Left renal cortex interstitium (tissue), 4 donors: ENCODE measurements around the gene HPCA. TPM values are rescaled to one million over a fixed set of nuclear protein-coding genes. Genes with fewer than 3 reads are reported as not detected.

ENCODE experiments used
- DNase-seq, 4 donors: peaks; one replicate each; pipeline ENCODE4 v3.0.0-alpha.2; 2013; ENCODE audit warnings: low read depth in 4 of 4, low spot score in 2 of 4, missing footprints in 1 of 4
- polyA plus RNA-seq, 4 donors: library from polyadenylated mRNA; unstranded; fragments of 120-200 nt; gene quantifications; one replicate each; pipeline ENCODE4 v1.2.1, GENCODE V29; 2013; ENCODE audit not compliant: insufficient read length in 4 of 4

The HPCA gene
- polyA plus RNA-seq, 4 donors, result 0.48 to 0.95 (median 0.58) TPM

DNA sequence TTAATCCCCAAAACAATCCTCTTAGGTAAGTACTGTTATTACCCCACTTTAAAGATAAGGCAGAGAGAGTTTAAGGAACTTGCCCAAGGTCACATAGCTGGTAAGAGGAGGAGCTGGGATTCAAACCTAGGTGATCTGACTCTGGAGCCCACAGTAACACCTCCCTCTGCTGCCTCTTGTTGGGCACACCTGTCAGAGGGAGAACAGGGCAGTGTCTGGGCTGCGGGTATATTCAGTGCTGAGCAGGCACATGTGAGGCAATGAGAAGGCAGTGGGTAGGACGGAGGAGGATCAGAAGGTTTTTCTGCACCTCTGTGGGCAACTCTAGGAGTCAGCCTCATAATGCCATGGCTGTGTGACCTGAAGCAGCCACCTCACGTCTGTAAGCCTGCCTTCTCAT, 1.8 kb downstream of the HPCA start:
- DNase-seq, result no peak

DNA sequence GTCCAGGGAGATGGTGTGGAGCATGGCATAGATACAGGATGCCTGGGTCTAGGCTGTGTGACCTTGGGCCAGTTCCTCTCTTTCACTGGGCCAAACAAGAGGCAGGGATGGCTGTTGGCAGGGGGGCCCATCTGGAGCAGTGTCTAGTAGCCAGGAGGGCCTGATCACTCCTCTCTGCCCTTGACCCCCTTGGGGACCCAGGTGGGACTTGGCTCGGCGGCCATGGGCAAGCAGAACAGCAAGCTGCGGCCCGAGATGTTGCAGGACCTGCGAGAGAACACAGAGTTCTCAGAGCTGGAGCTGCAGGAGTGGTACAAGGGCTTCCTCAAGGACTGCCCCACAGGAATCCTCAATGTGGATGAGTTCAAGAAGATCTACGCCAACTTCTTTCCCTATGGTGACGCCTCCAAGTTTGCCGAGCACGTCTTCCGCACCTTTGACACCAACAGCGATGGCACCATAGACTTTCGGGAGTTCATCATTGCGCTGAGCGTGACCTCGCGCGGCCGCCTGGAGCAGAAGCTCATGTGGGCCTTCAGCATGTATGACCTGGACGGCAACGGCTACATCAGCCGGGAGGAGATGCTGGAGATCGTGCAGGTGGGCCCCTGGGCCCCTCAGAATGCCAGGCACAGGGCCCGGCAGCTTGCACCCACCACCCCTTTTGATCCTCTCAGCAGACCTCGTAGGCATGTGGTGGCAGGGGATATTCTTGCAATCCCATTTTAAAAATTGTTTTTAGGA, 2.6 kb downstream of the HPCA start:
- DNase-seq, result no peak

DNA sequence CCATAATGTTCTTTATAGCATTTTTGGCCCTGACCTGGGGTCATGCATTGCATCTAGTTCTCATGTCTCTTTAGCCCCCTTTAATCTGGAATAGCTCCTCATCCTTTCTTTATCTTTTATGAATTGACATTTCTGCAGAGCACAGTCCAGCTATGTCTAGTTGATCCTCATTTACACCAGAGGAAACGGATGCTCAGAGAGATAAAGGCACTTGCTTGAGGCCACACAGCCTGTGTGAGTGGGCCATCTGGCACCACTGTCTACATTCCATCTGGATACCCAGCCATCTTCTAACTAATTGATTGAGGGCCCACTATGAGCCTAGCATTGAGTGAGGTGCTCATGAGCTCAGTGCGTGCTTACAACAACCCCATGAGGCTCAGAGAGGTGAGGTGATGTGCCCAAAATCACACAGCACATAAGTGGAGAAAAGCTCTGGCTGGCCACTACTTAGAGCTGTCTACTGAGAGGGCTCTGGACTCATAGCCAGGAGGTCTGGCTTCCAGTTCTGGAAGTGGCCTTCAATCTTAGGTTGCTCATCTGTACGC, 3.5 kb downstream of the HPCA start:
- DNase-seq, result no peak

DNA sequence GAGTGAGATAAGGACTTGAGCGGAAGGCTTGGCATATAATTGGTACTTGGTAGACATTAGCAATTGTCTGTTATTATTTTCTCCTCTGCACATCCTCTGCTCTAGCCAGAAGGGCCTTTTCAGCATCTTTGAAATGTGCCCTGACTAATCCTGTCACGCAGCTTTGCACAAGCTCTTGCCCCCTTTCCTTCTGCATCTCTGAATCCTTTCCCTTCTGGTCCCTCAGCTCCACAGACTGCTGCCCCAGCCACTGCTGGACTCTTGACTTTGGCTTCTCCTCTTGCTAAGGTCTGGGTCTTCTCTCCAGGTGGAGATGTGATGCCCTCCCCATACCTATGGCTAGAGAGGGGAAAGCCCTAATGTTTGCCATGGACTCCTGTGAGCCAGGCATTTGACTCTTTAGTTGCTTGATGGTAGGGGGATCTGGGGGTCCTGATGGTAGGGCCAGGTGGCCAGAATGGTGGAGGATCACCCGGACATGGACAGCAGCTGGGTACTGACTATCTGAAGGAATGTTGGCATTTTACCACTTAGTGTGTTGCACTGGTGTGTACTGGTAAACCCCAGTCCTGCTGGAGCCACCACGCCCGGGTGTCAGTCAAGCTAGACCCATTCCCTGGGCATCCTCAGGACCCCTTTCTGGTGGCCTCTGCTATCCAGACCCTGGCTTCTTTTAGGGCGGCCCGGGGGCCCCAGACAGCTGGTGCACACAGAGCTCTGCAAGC, 4.4 kb downstream of the HPCA start:
- no peak for DNase-seq

DNA sequence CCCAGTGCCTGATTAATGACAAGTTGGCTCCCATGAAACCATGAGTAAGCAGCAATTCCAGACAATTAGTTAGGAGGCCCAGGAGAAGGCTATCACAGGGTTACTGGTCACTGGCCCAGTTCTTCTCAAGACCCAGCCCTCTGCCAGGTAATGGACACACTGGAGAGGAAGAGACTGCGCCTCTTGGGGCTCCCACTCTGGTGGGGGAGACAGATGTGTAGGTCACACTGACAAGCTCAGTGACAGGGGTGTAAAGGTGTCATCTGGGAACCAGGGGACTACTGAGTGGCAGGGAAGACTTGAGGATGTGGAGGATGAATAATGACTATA, 4.9 kb downstream of the HPCA start:
- no peak for DNase-seq

DNA sequence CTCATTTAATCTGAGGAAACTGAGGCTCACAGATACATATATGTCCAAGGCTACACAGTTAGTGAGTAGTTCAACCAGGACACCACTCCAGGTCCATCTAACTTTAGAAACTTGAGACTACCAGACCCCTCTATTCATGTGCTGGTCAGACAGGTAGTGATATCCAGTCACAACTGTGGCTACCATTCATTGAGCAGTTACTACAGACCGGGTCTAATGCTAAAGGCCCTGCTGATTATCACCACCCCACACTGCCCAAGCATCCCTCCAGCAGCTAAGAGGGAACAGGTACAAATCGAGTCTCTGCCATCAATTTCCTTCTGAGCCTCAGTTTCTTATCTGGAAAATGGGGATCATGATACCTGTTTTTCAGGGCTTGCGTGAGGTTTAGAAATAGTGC, 5.3 kb downstream of the HPCA start:
- DNase-seq, result no peak

DNA sequence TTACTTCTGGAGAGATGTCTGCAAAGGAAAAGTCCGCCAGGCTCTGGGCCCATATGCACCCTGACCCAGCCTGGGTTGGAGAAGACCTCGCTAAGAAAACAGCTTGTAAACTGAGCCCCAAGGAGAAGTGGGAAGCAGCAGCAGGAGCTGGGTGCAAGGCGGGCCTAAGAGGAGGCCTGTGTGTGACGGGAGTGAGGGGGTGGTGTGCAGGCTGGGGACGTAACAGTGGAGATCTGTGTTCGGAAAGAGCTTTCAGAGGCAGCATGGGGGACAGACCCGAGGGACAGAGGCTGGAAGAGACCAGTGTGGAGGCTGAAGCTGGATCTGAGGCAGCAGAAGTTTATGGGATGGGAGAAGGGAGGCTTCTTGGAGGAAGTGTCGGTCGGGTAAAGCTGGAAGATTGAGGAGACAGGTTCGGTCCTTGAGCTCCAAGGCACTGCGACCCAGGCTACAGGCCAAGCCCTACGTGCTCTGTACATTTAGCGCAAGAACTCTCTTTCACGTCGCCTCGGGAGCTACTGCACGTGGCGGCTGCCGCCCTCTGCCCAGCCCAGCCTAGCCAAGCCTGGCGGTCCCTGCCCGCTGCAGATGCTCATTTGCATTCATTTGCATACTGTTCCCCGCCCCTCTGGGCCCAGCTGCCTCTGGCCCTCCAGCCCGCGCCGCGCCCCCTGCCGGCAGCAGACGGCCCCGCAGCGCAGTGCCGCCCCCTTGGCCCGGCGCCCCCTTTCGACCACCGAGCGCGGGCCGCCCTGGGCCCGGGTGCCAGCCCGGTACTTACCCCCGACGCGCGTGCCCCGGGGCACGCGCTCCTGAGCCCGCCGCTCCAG, 6.3 kb downstream of the HPCA start:
- DNase-seq, result no peak

DNA sequence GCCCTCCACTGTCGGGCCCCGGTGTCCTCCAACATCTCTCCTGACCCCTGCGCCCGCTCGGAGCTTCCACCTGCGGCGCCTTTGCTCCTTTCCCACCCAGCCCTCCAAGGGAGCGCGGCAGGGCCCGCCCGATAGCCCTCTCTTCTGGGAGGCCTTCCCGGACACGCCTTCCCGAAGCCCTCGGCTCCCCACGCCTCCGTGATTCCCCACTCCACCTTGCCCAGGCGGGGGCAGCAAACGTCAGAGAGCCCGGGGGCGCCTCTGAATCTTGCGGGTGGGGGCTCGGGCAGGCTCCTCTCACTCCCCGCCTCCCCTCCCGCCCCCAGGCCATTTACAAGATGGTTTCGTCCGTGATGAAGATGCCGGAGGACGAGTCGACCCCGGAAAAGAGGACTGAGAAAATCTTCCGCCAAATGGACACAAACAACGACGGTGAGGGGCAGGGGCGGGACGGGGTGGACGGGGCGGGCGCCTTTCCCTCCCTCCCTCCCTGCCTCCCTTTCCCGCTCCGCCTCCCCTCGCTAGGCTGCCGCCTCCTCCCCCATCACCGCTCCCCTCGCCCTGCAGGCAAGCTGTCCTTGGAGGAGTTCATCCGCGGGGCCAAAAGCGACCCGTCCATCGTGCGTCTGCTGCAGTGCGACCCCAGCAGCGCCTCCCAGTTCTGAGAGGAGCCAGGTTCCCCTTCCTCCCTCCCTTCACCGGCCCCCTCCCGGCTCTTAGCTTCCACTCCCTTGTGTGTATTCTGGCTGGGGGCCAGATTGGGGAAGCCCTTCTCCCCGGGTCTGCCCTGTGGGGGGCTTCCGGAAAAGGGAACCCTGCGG, 7.1 kb downstream of the HPCA start:
- DNase-seq, result no peak

DNA sequence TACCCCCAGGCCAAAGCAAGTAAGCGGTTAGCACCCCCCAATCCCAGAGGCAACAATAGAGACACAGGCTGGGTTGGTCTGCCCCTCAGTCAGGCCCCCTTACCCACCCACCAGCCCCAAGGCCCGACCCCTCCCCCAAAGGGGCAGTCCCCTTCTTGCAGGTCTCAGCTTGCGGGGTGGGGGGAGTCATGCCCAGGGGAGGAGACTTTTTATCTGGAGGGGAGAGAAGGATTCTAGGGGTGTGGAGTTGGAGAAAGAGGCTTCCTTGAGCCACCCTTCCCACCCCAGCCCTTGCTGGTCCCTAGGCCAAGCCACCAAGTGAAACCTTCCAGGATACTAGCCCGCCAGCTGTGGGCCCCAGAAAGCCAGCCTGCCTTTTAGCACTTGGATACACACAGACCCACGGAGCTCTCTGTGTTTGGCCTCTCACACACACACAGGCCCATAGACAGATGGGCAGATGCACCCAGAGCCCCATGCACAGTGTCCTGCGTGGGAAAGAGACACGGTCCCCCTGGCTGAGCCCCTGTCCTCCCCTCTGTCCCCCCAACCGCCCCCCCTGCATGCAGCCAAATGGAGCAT, 7.8 kb downstream of the HPCA start:
- DNase-seq, result no peak

DNA sequence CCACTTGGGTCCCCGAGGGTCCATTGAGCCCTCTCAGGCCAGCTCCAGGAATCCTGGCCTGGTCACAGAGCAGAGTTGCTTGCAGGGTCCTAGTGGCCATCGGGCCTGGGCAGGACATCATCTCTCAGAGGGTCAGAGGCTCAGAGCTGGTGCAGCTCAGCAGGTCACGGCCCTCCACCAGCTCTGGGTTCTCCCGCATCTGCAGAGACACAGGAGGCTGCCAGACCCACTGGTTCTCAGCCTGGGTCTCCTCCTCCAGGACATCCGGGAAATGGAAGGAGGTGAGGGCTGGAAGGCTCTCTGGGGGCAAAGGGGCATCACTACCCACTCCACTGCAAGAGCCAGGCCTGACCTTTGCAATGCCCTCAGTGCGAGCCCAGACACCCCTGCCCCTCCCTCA, 8.4 kb downstream of the HPCA start:
- no peak for DNase-seq

DNA sequence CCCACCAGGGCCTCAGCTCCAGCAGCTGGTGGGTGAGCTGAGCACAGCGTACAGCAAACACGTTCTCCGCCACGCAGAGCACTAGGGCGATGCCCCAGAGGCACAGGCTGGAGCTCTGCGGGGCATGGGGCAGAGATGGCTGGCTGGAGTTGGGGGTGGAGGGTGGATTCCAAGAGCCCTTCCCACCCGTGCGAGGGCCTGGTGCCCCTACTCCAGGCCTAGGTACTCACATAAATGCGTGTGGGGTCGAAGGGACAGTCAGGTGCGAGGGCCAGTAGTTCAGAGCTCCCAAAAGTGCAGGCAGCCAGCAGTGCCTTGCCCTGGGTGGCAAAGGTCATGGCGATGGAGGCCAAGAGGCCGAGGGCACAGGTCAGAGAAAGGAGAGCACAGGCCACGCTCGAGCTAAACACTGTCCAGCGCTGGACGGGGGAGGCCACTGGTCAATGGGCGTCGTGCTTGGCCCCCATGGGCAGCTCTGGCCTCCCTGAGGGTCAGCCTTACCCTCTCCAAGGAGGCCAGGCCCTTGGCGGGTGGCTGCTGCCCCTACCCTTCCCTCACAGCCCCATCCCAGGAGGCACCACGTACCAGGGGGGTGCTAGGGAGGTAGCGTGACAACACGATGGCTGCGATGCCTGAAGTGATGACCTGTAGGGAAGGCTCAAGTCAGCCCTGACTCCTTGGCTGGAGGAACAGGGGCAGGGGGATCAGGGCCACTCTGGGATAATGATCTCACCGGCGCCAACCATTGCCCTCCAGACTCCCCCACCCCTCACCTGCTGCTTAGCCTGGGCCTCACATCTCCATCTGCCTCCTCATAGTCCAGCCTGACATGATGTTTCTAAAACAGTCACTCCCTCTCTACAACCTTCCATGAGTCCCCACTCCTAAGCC, 9.3 kb downstream of the HPCA start:
- DNase-seq, result no peak

DNA sequence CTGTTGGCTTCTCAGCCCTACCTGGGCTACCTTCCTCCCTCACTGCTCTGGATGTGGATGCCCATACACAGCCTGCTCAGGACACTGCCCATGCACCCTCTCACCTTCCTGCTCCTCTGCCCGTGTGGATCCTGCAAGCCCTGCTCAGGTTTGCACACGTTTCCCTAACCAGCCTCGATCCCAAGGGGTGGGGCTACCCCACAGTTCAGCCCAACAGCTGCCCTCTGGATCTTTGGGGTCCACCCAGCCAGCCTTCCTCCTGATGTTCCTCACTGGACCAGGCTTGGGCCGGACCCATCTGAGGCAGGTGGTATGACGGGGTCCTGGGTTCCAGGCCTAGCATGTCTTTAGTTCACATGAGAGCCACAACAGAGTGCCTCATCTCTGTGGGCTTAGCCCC, 10.2 kb downstream of the HPCA start:
- DNase-seq, result no peak

DNA sequence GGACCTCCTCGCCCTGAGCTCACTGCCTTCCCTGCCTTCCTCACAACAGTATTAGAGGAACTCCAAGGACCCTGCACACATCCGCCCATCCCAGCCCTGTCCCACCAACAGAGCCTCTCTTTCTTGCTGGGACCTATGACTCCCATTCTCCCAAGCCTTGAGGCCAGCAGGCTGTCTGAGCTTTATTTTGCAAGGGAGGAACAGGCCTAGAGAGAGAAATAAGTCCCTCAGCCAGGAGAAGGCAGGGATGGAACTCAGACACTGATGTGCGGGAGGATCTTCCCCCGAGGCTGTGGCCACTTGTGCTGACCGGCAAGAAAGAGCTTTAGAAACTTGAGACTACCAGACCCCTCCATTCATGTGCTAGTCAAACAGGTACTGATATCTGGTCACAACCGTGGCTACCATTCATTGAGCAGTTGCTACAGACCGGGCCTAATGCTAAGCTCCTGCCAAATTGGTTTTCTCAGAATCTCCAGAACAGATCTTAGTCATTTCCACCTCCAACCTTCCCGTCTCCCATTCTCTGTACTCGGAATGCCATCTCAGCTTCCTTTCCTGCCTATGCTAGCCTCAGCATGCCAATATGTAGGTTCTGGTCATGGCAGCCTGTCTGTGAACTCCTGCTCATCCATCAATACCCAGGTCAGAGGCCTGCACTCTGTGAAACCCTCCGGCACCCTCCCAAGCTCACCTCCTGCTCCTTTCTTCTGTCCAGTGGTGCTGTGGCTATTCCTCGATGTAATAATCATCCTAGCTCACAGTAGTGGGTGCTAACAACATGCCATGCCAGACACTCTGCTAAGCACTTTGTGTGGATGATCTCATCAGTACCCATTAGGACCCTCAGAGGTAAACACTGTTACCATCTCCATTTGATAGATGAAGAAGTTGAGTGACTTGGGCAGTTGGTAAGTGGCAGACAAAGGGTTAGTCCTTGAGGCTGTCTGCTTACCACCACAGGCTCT, 11.1 kb downstream of the HPCA start:
- DNase-seq, result no peak

DNA sequence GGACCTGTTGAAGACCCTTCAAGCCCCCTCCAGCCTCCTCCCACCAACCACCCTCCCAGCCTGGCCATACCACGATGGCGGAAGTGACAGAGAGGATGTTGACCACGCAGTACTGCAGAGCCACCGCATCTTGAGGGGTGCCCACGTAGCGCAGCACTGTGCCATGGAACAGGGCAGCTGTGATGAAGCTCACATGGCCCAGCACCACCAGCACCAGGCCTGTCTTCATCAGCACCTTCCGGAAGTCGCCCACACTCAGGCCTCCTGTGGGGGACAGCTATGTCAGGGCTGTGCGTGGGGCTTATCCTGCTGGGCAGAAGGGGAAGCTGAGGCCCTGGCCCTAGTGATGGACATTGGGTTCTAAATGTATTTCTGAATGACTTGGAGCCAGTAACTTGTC, 11.8 kb downstream of the HPCA start:
- no peak for DNase-seq

DNA sequence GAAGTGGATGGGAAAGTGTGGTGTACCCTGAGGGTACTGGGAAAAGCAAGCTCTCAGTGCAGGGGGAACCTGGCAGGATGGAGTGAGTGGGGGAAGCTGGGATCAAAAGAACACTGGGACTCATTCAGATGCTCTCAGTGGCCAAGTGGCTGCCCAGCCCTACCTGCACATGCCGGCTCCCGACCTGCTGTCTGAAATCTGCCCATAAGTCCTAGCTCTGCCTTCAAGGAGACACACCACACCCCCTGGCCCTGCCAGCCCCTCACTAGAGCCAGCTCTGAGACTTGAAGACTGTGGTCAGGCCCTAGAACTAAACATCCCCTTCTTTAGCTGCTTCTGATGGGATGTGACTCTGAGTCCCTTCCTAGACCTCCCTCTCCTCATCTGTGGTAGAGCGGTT, 12.7 kb downstream of the HPCA start:
- no peak for DNase-seq

DNA sequence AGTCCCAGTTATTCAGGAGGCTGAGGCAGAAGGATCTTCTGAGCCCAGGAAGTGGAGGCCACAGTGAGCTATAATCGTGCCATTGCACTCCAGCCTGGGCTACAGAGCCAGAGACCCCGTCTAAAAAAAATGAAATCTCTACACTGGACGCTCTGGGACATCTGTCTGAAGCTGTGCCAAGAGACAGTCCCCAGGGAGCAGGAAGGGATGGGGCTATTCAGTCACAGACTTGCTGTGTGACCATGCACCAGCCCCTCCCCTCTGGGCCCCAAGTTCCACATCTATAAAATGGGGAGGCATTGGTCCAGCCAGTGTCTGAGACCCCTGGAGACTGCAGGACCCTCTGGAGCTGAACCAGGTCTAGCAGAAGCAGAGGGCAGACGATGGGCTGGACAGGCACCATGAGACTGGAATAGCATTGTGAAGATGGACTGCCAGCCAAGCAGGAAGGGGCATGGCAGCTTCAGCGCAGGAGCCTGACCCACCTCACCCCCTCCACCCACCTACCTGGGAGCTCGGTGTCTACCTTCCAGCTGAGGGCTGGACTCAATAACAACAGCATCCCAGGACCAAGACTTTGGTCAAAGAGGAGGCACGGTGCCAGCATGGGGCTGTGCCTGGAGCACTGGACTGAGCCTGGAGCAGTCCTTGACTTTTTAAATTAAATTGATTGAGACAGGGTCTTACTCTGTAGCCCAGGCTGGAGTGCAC, 13.4 kb downstream of the HPCA start:
- DNase-seq, result no peak

DNA sequence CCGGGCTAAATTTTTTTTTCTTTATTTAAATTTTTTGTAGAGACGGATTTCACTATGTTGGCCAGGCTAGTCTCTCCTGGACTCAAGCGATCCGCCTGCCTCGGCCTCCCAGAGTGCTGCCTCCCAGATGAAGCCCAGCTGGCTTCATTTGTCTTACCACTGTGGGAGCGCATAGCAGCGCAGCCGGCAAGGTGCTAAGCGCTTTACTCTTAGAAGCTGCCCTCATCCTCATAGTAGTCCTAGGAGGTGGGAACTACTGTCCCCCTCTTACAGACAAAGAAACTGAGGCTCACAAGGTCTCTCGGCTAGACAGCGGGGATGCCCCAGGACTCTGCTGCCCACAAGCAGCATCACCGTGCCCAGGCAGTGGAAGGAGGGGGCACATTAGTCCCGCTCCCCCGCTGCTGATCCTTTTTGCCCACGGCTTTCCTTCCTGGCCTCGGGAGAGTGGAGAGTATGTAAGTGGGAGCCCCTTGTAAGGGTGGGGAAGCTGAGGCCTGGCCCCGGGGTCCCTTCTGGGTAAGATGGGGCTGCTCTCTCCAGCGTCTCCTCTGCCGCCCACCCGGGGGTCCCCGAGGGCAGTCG, 14.2 kb downstream of the HPCA start:
- no peak for DNase-seq
